SK-N-SH (cell line): ENCODE data around the gene MORC1. TPM values are rescaled to one million over a fixed set of nuclear protein-coding genes. Genes with fewer than 3 reads are reported as not detected.

Experiments
- CTCF ChIA-PET: fragments of 300-600, 350-600 bp; formaldehyde crosslinking; extraction: SDS; loops from one replicate; lab custom pipeline; 2021; lab: Yijun Ruan, JAX
- POLR2A ChIA-PET: fragments of 350-600 bp; sonication (Branson Sonifier 250); formaldehyde crosslinking; extraction: SDS; loops from one replicate; lab custom pipeline; 2020; ENCODE audit warnings: antibody characterized with exemption, inconsistent platforms; lab: Yijun Ruan, JAX
- DNase-seq: peaks from one replicate; pipeline ENCODE4 v3.0.0; 2012
- H2AFZ ChIP-seq: fragments of 200-600 bp; sonication (generic); 2 replicates; pipeline ENCODE4 v1.8.1; 2016; ENCODE audit warnings: antibody characterized with exemption, mild to moderate bottlenecking, low read depth
- H3F3A ChIP-seq: fragments of 200-600 bp; sonication (generic); replicated peaks from 2 replicates; pipeline ENCODE3; 2016; ENCODE audit warnings: antibody characterized with exemption, mild to moderate bottlenecking; ENCODE audit not compliant: insufficient read depth
- H3K27ac ChIP-seq, 2 experiments: fragments of 200-500 bp in 1 of 2; fragments of 200-600 bp in 1 of 2; sonication (Bioruptor generic) in 1 of 2; sonication (generic), shearing (Covaris generic) in 1 of 2; 2 replicates each; pipeline versions ENCODE4 v1.5.1 to v1.6.1; 2014 to 2016; ENCODE audit warnings: low read depth in 2 of 2, inconsistent platforms in 1 of 2, low read length in 1 of 2, mild to moderate bottlenecking in 1 of 2, mixed read lengths in 1 of 2
- H3K27me3 ChIP-seq: fragments of 200-600 bp; sonication (generic), shearing (Covaris generic); 2 replicates; pipeline ENCODE4 v1.6.1; 2016; ENCODE audit warnings: mixed run types; ENCODE audit not compliant: insufficient read depth
- H3K36me3 ChIP-seq, 2 experiments: fragments of 200-500 bp in 1 of 2; fragments of 200-600 bp in 1 of 2; sonication (Bioruptor generic) in 1 of 2; sonication (generic) in 1 of 2; replicated peaks in 1 of 2; 2 replicates each; pipeline versions ENCODE3 to v1.5.1; 2014 to 2016; ENCODE audit warnings: low read length in 1 of 2, mild to moderate bottlenecking in 1 of 2; ENCODE audit not compliant: insufficient read depth in 2 of 2, control insufficient read depth in 1 of 2
- H3K4me1 ChIP-seq, 2 experiments: fragments of 200-500 bp in 1 of 2; fragments of 200-600 bp in 1 of 2; sonication (Bioruptor generic) in 1 of 2; sonication (generic), shearing (Covaris generic) in 1 of 2; 2 replicates each; pipeline versions ENCODE4 v1.5.1 to v1.6.1; 2014 to 2016; ENCODE audit warnings: low read depth in 1 of 2, low read length in 1 of 2, mixed run types in 1 of 2; ENCODE audit not compliant: insufficient read depth in 2 of 2, control insufficient read depth in 1 of 2
- H3K4me2 ChIP-seq: fragments of 200-600 bp; sonication (generic), shearing (Covaris generic); 2 replicates; pipeline ENCODE4 v1.6.1; 2017; ENCODE audit warnings: mixed run types
- H3K4me3 ChIP-seq, 2 experiments: fragments of 200-500 bp in 1 of 2; fragments of 200-600 bp in 1 of 2; sonication (Bioruptor generic) in 1 of 2; sonication (generic), shearing (Covaris generic) in 1 of 2; 2 replicates each; pipeline versions ENCODE4 v1.5.1 to v1.8.1; 2014 to 2016; ENCODE audit warnings: low read depth in 2 of 2, inconsistent platforms in 1 of 2, low read length in 1 of 2, mild to moderate bottlenecking in 1 of 2, mixed read lengths in 1 of 2, moderate library complexity in 1 of 2
- H3K79me2 ChIP-seq: fragments of 200-600 bp; sonication (generic); 2 replicates; pipeline ENCODE4 v1.8.1; 2017; ENCODE audit warnings: mild to moderate bottlenecking; ENCODE audit not compliant: insufficient read depth
- H3K9ac ChIP-seq: fragments of 200-600 bp; sonication (generic); 2 replicates; pipeline ENCODE4 v1.6.1; 2017; ENCODE audit warnings: mixed run types
- H3K9me2 ChIP-seq: fragments of 200-600 bp; sonication (generic); 2 replicates; pipeline ENCODE4 v1.6.1; 2017; ENCODE audit warnings: mixed run types
- H3K9me3 ChIP-seq: fragments of 200-600 bp; sonication (generic); 2 replicates; pipeline ENCODE4 v1.6.1; 2017; ENCODE audit warnings: mixed run types, mild to moderate bottlenecking, moderate library complexity
- H4K20me1 ChIP-seq: fragments of 200-600 bp; sonication (generic); 2 replicates; pipeline ENCODE4 v1.6.1; 2017; ENCODE audit warnings: mild to moderate bottlenecking, mixed run types; ENCODE audit not compliant: insufficient read depth
- CHD2 ChIP-seq: fragments of 150-350 bp; IDR thresholded peaks from 2 replicates; pipeline ENCODE4 v1.6.1; 2018; ENCODE audit warnings: low read length; ENCODE audit not compliant: partially characterized antibody
- ELF1 ChIP-seq: IDR thresholded peaks from 2 replicates; pipeline ENCODE4 v1.4.0; 2012
- EP300 ChIP-seq, 2 experiments: IDR thresholded peaks; 2 replicates each; pipeline versions ENCODE4 v1.4.0 to v1.6.1; 2012; ENCODE audit warnings: borderline replicate concordance in 1 of 2, low read depth in 1 of 2, low read length in 1 of 2
- FOSL2 ChIP-seq: IDR thresholded peaks from 2 replicates; pipeline ENCODE4 v1.4.0; 2012; ENCODE audit warnings: low read depth, mild to moderate bottlenecking, moderate library complexity, borderline replicate concordance
- FOXJ3 ChIP-seq: sonication (generic); formaldehyde crosslinking; IDR thresholded peaks from 2 replicates; pipeline ENCODE4 v1.5.1; 2020; ENCODE audit warnings: mild to moderate bottlenecking, missing genetic modification reagents
- FOXM1 ChIP-seq: IDR thresholded peaks from 2 replicates; pipeline ENCODE4 v1.4.0; 2012; ENCODE audit warnings: low read depth, mild to moderate bottlenecking
- GABPA ChIP-seq: IDR thresholded peaks from 2 replicates; pipeline ENCODE4 v1.4.0; 2012; ENCODE audit warnings: low read depth, mild to moderate bottlenecking
- IRF3 ChIP-seq: fragments of 150-350 bp; IDR thresholded peaks from 2 replicates; pipeline ENCODE4 v1.6.1; 2016; ENCODE audit warnings: mild to moderate bottlenecking, low read depth, low read length
- JUND ChIP-seq: IDR thresholded peaks from 2 replicates; pipeline ENCODE4 v1.4.0; 2012
- MAX ChIP-seq: IDR thresholded peaks from 2 replicates; pipeline ENCODE4 v1.4.0; 2012; ENCODE audit warnings: low read depth
- MEF2A ChIP-seq: IDR thresholded peaks from 2 replicates; pipeline ENCODE4 v1.4.0; 2012; ENCODE audit warnings: low read depth, borderline replicate concordance
- NFIC ChIP-seq: IDR thresholded peaks from 2 replicates; pipeline ENCODE4 v1.4.0; 2012; ENCODE audit warnings: borderline replicate concordance
- PBX3 ChIP-seq: IDR thresholded peaks from 2 replicates; pipeline ENCODE4; 2012
- POLR2AphosphoS5 ChIP-seq: IDR thresholded peaks from 2 replicates; pipeline ENCODE4 v1.6.1; 2012; ENCODE audit warnings: low read depth, low read length
- RAD21 ChIP-seq: IDR thresholded peaks from 2 replicates; pipeline ENCODE4 v1.6.1; 2012; ENCODE audit warnings: mild to moderate bottlenecking, low read length
- RXRA ChIP-seq: IDR thresholded peaks from 2 replicates; pipeline ENCODE4 v1.4.0; 2012; ENCODE audit warnings: low read depth, mild to moderate bottlenecking, borderline replicate concordance
- SIN3A ChIP-seq: IDR thresholded peaks from 2 replicates; pipeline ENCODE4 v1.6.1; 2012; ENCODE audit warnings: low read depth, mild to moderate bottlenecking, low read length, moderate library complexity, borderline replicate concordance
- TAF1 ChIP-seq: IDR thresholded peaks from 2 replicates; pipeline ENCODE4 v1.6.1; 2012; ENCODE audit warnings: low read depth, mild to moderate bottlenecking, low read length, moderate library complexity, borderline replicate concordance
- TCF12 ChIP-seq: IDR thresholded peaks from 2 replicates; pipeline ENCODE4 v1.4.0; 2012
- TEAD4 ChIP-seq: IDR thresholded peaks from 2 replicates; pipeline ENCODE4 v1.4.0; 2012; ENCODE audit warnings: mild to moderate bottlenecking, borderline replicate concordance; ENCODE audit not compliant: insufficient read depth
- USF2 ChIP-seq: fragments of 150-350 bp; IDR thresholded peaks from 2 replicates; pipeline ENCODE4 v1.6.1; 2017; ENCODE audit warnings: antibody characterized with exemption, low read length, low read depth, borderline replicate concordance
- YY1 ChIP-seq: IDR thresholded peaks from 2 replicates; pipeline ENCODE4 v1.4.0; 2012; ENCODE audit warnings: low read depth, mild to moderate bottlenecking
- WGBS: methylation state at CpG from one replicate; pipeline ENCODE4 v1.1.6; 2017; ENCODE audit warnings: low lambda C conversion rate; 5-methylcytosine and 5-hydroxymethylcytosine counted together
- polyA plus RNA-seq, 3 experiments: library from polyadenylated mRNA; depleted of rRNA; stranded (reverse); fragments of >200 nt; gene quantifications; 2 replicates each; pipeline ENCODE4 v1.2.3, GENCODE V29; 2012

The MORC1 gene
- polyA plus RNA-seq, 1 of the 3 experiments (the other 2 are of a cell fraction), result not detected

- WGBS, result 42% methylated on average over 1 of the region's 1 CpG
- H2AFZ ChIP-seq, result no peak overlapping the region
- H4K20me1 ChIP-seq, result no peaks in the 10 kb centered on the region
- no peaks in the 10 kb centered on the region for H3K79me2 ChIP-seq
- TF ChIP-seq ELF1 (no peak), MAX (no peak), GABPA (no peak)
- no peak for DNase-seq
- H3K27ac ChIP-seq, result no peak overlapping the region
- H3K9ac ChIP-seq, result no peak overlapping the region
- no peaks in the 10 kb centered on the region for H3K9me3 ChIP-seq
- ChIA-PET CTCF (interaction anchor here (0.9 to 4.5 kb wide), 37 partner anchors 8 to 872 kb away, joined by 3 to 55 read pairs (median 6); partner anchors contain the start of gene GUCA1C), POLR2A (no interaction called here)
- no peaks in the 10 kb centered on the region for H3K36me3 ChIP-seq
- no peaks in the 10 kb centered on the region for H3K4me1 ChIP-seq
- no peaks in the 10 kb centered on the region; the same call in 1 of the 2 replicates for H3K27me3 ChIP-seq
- H3K4me2 ChIP-seq, result no peak overlapping the region
- H3F3A ChIP-seq, result no peaks in the 10 kb centered on the region
- H3K9me2 ChIP-seq, result no peaks in the 10 kb centered on the region
- H3K4me3 ChIP-seq, result no peak overlapping the region
Observed at GRCh38 chr3:109023167-109023566, 94.8 kb downstream of the MORC1 start.

- WGBS, result 33% methylated on average over 1 of the region's 1 CpG
- Histone ChIP-seq H3K27ac (no peak overlapping the region), H3K79me2 (no peaks in the 10 kb centered on the region), H3K4me1 (no peaks in the 10 kb centered on the region), H2AFZ (no peak overlapping the region), H3K9me2 (no peaks in the 10 kb centered on the region), H4K20me1 (no peaks in the 10 kb centered on the region), H3K9me3 (no peaks in the 10 kb centered on the region), H3K27me3 (no peaks in the 10 kb centered on the region; the same call in 1 of the 2 replicates), H3F3A (no peaks in the 10 kb centered on the region), H3K36me3 (no peaks in the 10 kb centered on the region), H3K4me2 (no peak overlapping the region), H3K4me3 (no peak overlapping the region), H3K9ac (no peak overlapping the region)
- ChIA-PET POLR2A (no interaction called here), CTCF (interaction anchor here (1.1 to 3.1 kb wide), 2 partner anchors 10 kb away, joined by 4 to 38 read pairs; no protein-coding TSS in a partner anchor)
- TF ChIP-seq TCF12 (no peak), TEAD4 (no peak), RXRA (no peak), IRF3 (no peak), MEF2A (no peak), USF2 (no peak), CHD2 (no peak), FOXJ3 (CRISPR knock-in tag) (no peak), ELF1 (no peak), EP300 (IDR thresholded peaks at IDR 0.05; ENCODE audit: borderline replicate concordance in 1 of 2, low read depth in 1 of 2, low read length in 1 of 2) (no peak), RAD21 (no peak), FOSL2 (no peak), SIN3A (no peak), NFIC (no peak), FOXM1 (no peak), TAF1 (no peak), PBX3 (no peak), JUND (no peak), YY1 (no peak), POLR2AphosphoS5 (no peak)
- DNase-seq, result no peak
Observed at GRCh38 chr3:109021556-109021955, 96.4 kb downstream of the MORC1 start.
